22Rv1 (cell line): ENCODE data around the gene RREB1.
A peak's percentile ranks its signal among the peaks of the same experiment; 100 is the strongest.

Experiments used
- H3K27ac ChIP-seq: fragments of 450-650 bp; 2 replicates; pipeline ENCODE4 v1.5.1; 2017
- ZFX ChIP-seq: fragments of 450-650 bp; IDR thresholded peaks from 2 replicates; pipeline ENCODE4 v1.6.1; 2017; ENCODE audit warnings: antibody characterized with exemption, borderline replicate concordance
- TF ChIP-seq, protein P1 (sequence below): fragments of 450-650 bp; IDR thresholded peaks from 2 replicates; pipeline ENCODE4 v1.5.1; 2017; ENCODE audit warnings: mild to moderate bottlenecking

The RREB1 gene

DNA sequence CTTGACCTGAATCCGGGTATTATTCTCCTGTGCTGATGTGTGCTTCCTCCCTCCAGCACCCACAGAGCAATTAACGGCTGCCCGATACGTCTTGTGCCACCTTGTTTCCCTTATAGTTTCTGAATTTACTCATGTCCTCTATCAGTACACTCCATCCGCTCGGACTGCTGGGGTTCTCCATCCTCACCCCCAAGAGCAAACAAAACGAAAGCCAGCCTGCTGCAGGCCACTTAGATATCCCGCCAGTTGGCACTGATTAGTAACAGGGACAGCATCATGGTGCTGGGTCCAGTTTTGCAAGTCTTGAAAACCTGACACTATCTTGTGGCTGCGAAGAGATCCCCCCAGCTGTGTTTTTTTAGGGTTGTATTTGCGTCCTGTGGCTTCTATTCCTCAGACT lies 133.4 kb downstream of the RREB1 start:
- H3K27ac ChIP-seq: peak overlapping the region; percentile 89
- no peak for TF ChIP-seq ZFX
- TF ChIP-seq, protein P1, sequence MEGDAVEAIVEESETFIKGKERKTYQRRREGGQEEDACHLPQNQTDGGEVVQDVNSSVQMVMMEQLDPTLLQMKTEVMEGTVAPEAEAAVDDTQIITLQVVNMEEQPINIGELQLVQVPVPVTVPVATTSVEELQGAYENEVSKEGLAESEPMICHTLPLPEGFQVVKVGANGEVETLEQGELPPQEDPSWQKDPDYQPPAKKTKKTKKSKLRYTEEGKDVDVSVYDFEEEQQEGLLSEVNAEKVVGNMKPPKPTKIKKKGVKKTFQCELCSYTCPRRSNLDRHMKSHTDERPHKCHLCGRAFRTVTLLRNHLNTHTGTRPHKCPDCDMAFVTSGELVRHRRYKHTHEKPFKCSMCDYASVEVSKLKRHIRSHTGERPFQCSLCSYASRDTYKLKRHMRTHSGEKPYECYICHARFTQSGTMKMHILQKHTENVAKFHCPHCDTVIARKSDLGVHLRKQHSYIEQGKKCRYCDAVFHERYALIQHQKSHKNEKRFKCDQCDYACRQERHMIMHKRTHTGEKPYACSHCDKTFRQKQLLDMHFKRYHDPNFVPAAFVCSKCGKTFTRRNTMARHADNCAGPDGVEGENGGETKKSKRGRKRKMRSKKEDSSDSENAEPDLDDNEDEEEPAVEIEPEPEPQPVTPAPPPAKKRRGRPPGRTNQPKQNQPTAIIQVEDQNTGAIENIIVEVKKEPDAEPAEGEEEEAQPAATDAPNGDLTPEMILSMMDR: no peak

- TF ChIP-seq, protein P1: no peak
- TF ChIP-seq ZFX: no peak
- peak overlapping the region; percentile 89 for H3K27ac ChIP-seq
Measured at GRCh38 chr6:7241709-7242645, 134.2 kb downstream of the RREB1 start.

DNA sequence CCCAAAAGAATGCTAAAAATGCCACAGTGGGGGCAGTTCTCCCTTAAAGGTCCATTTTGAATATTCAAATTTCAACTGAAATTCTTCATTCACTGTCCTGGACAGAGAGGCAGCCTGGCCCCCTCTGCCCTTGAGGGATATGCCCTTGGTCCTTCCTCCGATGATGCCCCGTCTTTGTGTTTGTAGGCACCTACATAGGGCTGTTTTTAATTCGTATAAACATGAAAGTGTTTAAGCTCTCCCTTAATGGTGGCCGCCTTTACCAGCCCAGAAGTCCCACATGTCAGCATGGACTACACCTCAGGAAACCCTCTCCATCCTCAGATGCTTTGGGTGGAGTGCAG lies 135.0 kb downstream of the RREB1 start:
- TF ChIP-seq, protein P1: no peak
- no peak for TF ChIP-seq ZFX
- H3K27ac ChIP-seq: peak overlapping the region; percentile 89

DNA sequence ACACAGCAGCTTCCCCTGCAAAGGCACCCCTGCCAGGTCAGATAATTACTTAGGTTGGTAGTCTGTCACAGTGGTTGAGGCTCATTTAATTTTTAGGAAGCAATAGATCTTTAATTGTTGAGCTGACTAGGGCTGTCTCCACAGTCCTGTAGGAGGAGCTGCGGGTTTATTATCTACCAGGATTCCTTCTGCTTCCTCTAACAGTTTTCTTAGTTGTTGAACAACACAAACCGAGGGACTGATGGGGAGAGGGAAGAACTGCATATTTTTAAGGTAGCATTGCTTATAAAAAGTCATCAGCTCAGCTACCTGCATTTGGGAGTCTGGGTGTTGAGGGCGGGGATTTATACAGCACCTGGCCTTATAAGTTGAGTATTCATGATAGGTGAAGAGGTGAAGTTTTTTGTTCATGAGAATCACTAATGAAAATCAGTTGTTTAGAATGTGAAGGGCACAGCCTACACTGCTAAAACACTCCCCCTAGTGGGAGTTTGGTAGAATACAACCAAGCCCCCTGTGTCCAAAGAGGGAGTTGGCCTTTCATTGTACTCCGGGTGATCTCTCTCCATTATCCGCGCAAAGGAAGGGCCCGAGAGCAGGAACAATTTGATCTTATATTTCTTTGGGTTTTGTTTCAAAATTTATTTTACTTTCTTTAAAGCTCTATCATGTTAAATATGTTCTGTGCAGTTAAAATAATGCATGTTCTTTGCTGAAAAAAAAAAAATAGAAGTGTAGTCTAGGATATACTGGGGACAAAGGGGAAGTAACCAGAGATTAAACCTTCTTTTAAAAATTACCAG lies 135.6 kb downstream of the RREB1 start:
- H3K27ac ChIP-seq: peak overlapping the region; percentile 89
- TF ChIP-seq ZFX: no peak
- TF ChIP-seq, protein P1: peak; percentile 94

DNA sequence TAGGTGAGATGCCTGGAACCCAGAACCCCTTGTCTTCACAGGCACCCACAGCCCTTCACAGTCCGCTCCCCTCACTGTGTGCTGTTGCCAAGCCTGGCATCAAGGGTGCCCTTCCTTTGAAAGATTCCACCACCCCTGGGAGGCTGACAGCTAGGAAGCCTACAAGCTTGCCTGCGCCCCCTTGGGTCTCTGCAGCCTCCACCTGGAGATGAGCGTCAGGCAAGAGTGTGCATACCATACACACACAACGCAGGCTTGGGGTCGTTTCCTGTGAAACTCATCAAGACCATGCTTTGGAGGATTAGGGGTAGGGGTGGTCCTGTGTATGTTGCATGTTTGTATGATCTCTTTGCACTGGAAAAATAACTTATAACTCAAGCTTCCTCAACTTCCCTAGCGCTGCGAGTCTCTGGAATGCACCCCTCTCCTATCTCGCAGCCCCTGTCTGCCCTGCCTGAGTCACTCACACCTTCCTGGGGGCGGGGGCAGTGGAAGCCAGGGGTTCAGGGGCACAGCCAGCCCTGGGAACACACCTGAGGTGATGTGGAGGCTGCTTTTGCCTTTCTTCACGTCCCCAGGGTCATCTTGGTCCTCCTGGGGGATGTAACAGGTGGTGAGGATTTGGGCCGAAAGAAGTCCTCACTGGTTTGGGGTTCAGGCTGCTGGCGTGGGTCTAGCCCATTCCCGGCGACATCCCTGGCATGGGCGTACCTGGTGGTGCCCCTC lies 138.1 kb downstream of the RREB1 start:
- H3K27ac ChIP-seq: no peak overlapping the region
- TF ChIP-seq, protein P1: no peak
- no peak for TF ChIP-seq ZFX

- no peak for TF ChIP-seq ZFX
- TF ChIP-seq, protein P1: peak; percentile 28; the same call in 1 of the 2 replicates
- no peak overlapping the region for H3K27ac ChIP-seq
Measured at GRCh38 chr6:7246401-7247178, 138.8 kb downstream of the RREB1 start.
